Smooth muscle cell (in vitro differentiated cells): ENCODE data around the gene KCNC2. TPM values are rescaled to one million over a fixed set of nuclear protein-coding genes. Genes with fewer than 3 reads are reported as not detected.

ENCODE experiments used
- DNase-seq: peaks from one replicate; lab custom pipeline; 2025; ENCODE audit not compliant: unreplicated experiment; lab: John Stamatoyannopoulos, UW
- H2AFZ ChIP-seq: fragments of 200-600 bp; sonication (generic); 2 replicates; pipeline ENCODE4 v1.6.0; 2016; ENCODE audit warnings: antibody characterized with exemption, low read depth, mild to moderate bottlenecking
- H3F3A ChIP-seq: fragments of 200-600 bp; sonication (generic); 2 replicates; pipeline ENCODE4 v1.6.0; 2017; ENCODE audit warnings: antibody characterized with exemption, low read depth
- H3K27ac ChIP-seq: fragments of 200-600 bp; sonication (generic); 2 replicates; pipeline ENCODE4 v1.5.1; 2016; ENCODE audit warnings: low read depth, mild to moderate bottlenecking
- H3K27me3 ChIP-seq: fragments of 200-600 bp; sonication (generic); 2 replicates; pipeline ENCODE4 v1.6.1; 2016; ENCODE audit warnings: low read depth, mild to moderate bottlenecking
- H3K36me3 ChIP-seq: fragments of 200-600 bp; sonication (generic); 2 replicates; pipeline ENCODE4 v1.5.1; 2016; ENCODE audit warnings: low read depth
- H3K4me1 ChIP-seq: fragments of 200-600 bp; sonication (generic); 2 replicates; pipeline ENCODE4 v1.5.1; 2016; ENCODE audit warnings: low read depth
- H3K4me2 ChIP-seq: fragments of 200-600 bp; sonication (generic); 2 replicates; pipeline ENCODE4 v1.6.0; 2016; ENCODE audit warnings: mild to moderate bottlenecking
- H3K4me3 ChIP-seq: fragments of 200-600 bp; sonication (generic); 2 replicates; pipeline ENCODE4 v1.5.1; 2016; ENCODE audit warnings: mild to moderate bottlenecking
- H3K79me2 ChIP-seq: fragments of 200-600 bp; sonication (generic); 2 replicates; pipeline ENCODE4 v1.6.0; 2016; ENCODE audit warnings: low read depth, mild to moderate bottlenecking
- H3K9ac ChIP-seq: fragments of 200-600 bp; sonication (generic); 2 replicates; pipeline ENCODE4 v1.6.0; 2016; ENCODE audit warnings: low read depth
- H3K9me3 ChIP-seq: fragments of 200-600 bp; sonication (generic); replicated peaks from 2 replicates; pipeline ENCODE4 v1.5.1; 2016; ENCODE audit warnings: low read depth
- H4K20me1 ChIP-seq: fragments of 200-600 bp; sonication (generic); 2 replicates; pipeline ENCODE4 v1.6.0; 2016; ENCODE audit warnings: low read depth
- CTCF ChIP-seq: fragments of 200-600 bp; sonication (generic); IDR thresholded peaks from 2 replicates; pipeline ENCODE4 v1.5.1; 2017; ENCODE audit warnings: borderline replicate concordance, mild to moderate bottlenecking, antibody characterized with exemption; ENCODE audit not compliant: insufficient read depth, poor library complexity, severe bottlenecking
- WGBS: methylation state at CpG from one replicate; pipeline ENCODE4 v1.1.7; 2016; ENCODE audit warnings: low lambda C conversion rate; 5-methylcytosine and 5-hydroxymethylcytosine counted together
- polyA plus RNA-seq: library from polyadenylated mRNA; unstranded; fragments of >200 nt; fragmentation: Nextera tagmentation; extraction: Ambion mirVana; gene quantifications from 2 replicates; pipeline ENCODE4 v1.2.1, GENCODE V29; 2016
- total RNA-seq: library from RNA; depleted of rRNA; stranded (reverse); fragments of >200 nt; gene quantifications from 2 replicates; pipeline ENCODE4 v1.2.3, GENCODE V29; 2014

The KCNC2 gene
- total and polyA plus RNA-seq, 2 experiments from 2014 or later, result not detected

GRCh38 chr12:75000120-75000519 is 209.5 kb downstream of the KCNC2 start:
- 65% methylated on average over 2 of the region's 2 CpGs for WGBS

GRCh38 chr12:74999474-74999873 is 210.2 kb downstream of the KCNC2 start:
- H3K27ac ChIP-seq, result no peak overlapping the region
- H3K79me2 ChIP-seq, result no peaks in the 10 kb centered on the region
- H3F3A ChIP-seq, result no peaks in the 10 kb centered on the region
- H3K4me2 ChIP-seq, result no peak overlapping the region
- no peak overlapping the region for H2AFZ ChIP-seq
- H3K27me3 ChIP-seq, result no peaks in the 10 kb centered on the region
- DNase-seq, result no peak
- no peak for TF ChIP-seq CTCF
- H3K9ac ChIP-seq, result no peak overlapping the region
- H3K9me3 ChIP-seq, result no peaks in the 10 kb centered on the region
- H3K4me3 ChIP-seq, result no peak overlapping the region
- H4K20me1 ChIP-seq, result no peaks in the 10 kb centered on the region
- H3K36me3 ChIP-seq, result no peaks in the 10 kb centered on the region
- no peaks in the 10 kb centered on the region for H3K4me1 ChIP-seq
- 86% methylated on average over 3 of the region's 3 CpGs for WGBS

More at GRCh38 chr12:75000120-75000519, 209.5 kb downstream of the KCNC2 start:
- no peak for DNase-seq
- TF ChIP-seq CTCF, result no peak
- Histone ChIP-seq H3K4me1 (no peaks in the 10 kb centered on the region), H3K27me3 (no peaks in the 10 kb centered on the region), H3K9me3 (no peaks in the 10 kb centered on the region), H3K4me3 (no peak overlapping the region), H3K36me3 (no peaks in the 10 kb centered on the region), H3K79me2 (no peaks in the 10 kb centered on the region), H3K4me2 (no peak overlapping the region), H4K20me1 (no peaks in the 10 kb centered on the region), H3K9ac (no peak overlapping the region), H3K27ac (no peak overlapping the region), H3F3A (no peaks in the 10 kb centered on the region), H2AFZ (no peak overlapping the region)

Other genes with a start within 250 kb of the KCNC2 start
- 3.7 and 14.3 TPM in 2 replicates for gene CAPS2, start 120.5 kb upstream of the KCNC2 start, total RNA-seq
- gene CAPS2, start 120.5 kb upstream of the KCNC2 start, polyA plus RNA-seq, result 0.66 and 3.5 TPM in 2 replicates
- not detected in 2 replicates for gene GLIPR1L1, start 124.8 kb upstream of the KCNC2 start, total RNA-seq
- 0.70 TPM in 1 of 2 replicates, not detected in the other for gene GLIPR1L1, start 124.8 kb upstream of the KCNC2 start, polyA plus RNA-seq
- gene GLIPR1L2, start 181.2 kb upstream of the KCNC2 start, total RNA-seq, result 0.13 and 2.5 TPM in 2 replicates
- gene GLIPR1L2, start 181.2 kb upstream of the KCNC2 start, polyA plus RNA-seq, result not detected in 2 replicates